K562 (cell line): ENCODE data around the gene ROBO1. TPM values are rescaled to one million over a fixed set of nuclear protein-coding genes. Genes with fewer than 3 reads are reported as not detected.

Experiments
- BMI1 ChIP-seq: fragments of 150-350 bp; IDR thresholded peaks from 2 replicates; pipeline ENCODE4 v1.6.1; 2014; ENCODE audit warnings: low read length
- FIP1L1 ChIP-seq: fragments of 200-400 bp; formaldehyde crosslinking; IDR thresholded peaks from 2 replicates; pipeline ENCODE4 v1.6.1; 2018; ENCODE audit warnings: mild to moderate bottlenecking, low read depth, low read length; ENCODE audit not compliant: poor library complexity, severe bottlenecking
- SPI1 ChIP-seq: IDR thresholded peaks from 2 replicates; pipeline ENCODE4 v1.6.1; 2011; ENCODE audit warnings: low read depth, low read length, control low read depth, borderline replicate concordance
- ZNF232 ChIP-seq: sonication (generic); formaldehyde crosslinking; IDR thresholded peaks from 2 replicates; pipeline ENCODE4 v1.8.0; 2022; ENCODE audit warnings: mild to moderate bottlenecking, missing genetic modification reagents
- ZNF507 ChIP-seq: conservative IDR thresholded peaks from 2 replicates; pipeline ENCODE4 v1.6.1; 2017; ENCODE audit warnings: missing genetic modification characterization, missing compliant biosample characterization
- ZNF589 ChIP-seq: fragments of 200-800 bp; sonication (Bioruptor generic); IDR thresholded peaks from 2 replicates; pipeline ENCODE4 v1.6.1; 2016; ENCODE audit warnings: low read depth, missing genetic modification characterization, missing compliant biosample characterization
- polyA plus RNA-seq, 8 experiments: library from polyadenylated mRNA; depleted of rRNA in 4 of 8; stranded (reverse) in 5 of 8; unstranded in 3 of 8; fragments of >200 nt; fragmentation: Nextera tagmentation in 2 of 8; fragmentation: Illumina TruSeq in 1 of 8; extraction: Ambion mirVana in 2 of 8; extraction: Trizol in 1 of 8; gene quantifications; 2 replicates each; pipeline versions ENCODE4 v1.2.1 to v1.2.3, GENCODE V29; 2011 to 2014; ENCODE audit warnings: inconsistent platforms in 1 of 8, missing spikeins in 1 of 8
- total RNA-seq, 7 experiments: library from RNA; depleted of rRNA in 6 of 7; stranded (reverse); fragments of >200 nt in 6 of 7; fragmentation: Illumina TruSeq in 2 of 7; extraction: Trizol in 2 of 7; gene quantifications; 2 replicates each; pipeline versions ENCODE4 v1.2.1 to v1.2.3, GENCODE V29; 2011 to 2021; ENCODE audit warnings: low replicate concordance in 1 of 7
- TF ChIP-seq, protein P1 (sequence below): fragments of 200-400 bp; formaldehyde crosslinking; IDR thresholded peaks from 2 replicates; pipeline ENCODE4 v1.6.1; 2017; ENCODE audit warnings: mild to moderate bottlenecking, low read depth, low read length, moderate library complexity
- TF ChIP-seq, protein P2 (sequence below): sonication (generic); formaldehyde crosslinking; IDR thresholded peaks from 2 replicates; pipeline ENCODE4 v1.8.0; 2022; ENCODE audit warnings: mild to moderate bottlenecking, missing genetic modification reagents, borderline replicate concordance
- TF ChIP-seq, protein P3 (sequence below), 2 experiments: IDR thresholded peaks; 2 replicates each; pipeline ENCODE4 v1.6.1; 2012; ENCODE audit warnings: improper control_type of control experiment in 2 of 2, low read depth in 2 of 2, low read length in 2 of 2, borderline replicate concordance in 1 of 2
- TF ChIP-seq, protein P4 (sequence below), 2 experiments: fragments of 200-800 bp in 1 of 2; sonication (Bioruptor generic) in 1 of 2; sonication (generic) in 1 of 2; formaldehyde crosslinking in 1 of 2; IDR thresholded peaks in 1 of 2; conservative IDR thresholded peaks in 1 of 2; 2 replicates each; pipeline versions ENCODE4 v1.5.0 to v1.6.1; 2016 to 2020; ENCODE audit warnings: missing compliant biosample characterization in 1 of 2, missing genetic modification characterization in 1 of 2, missing genetic modification reagents in 1 of 2
- TF ChIP-seq, protein P5 (sequence below): IDR thresholded peaks from 2 replicates; pipeline ENCODE4 v1.6.1; 2011; ENCODE audit not compliant: insufficient read length; ENCODE audit errors: extremely low read depth

The ROBO1 gene
- total and polyA plus RNA-seq, 9 of the 15 experiments (the other 6 are each of a cell fraction or from before 2014, with no cell fraction given) = 0.01 to 0.53 (median 0.17) TPM; not detected in 5

DNA sequence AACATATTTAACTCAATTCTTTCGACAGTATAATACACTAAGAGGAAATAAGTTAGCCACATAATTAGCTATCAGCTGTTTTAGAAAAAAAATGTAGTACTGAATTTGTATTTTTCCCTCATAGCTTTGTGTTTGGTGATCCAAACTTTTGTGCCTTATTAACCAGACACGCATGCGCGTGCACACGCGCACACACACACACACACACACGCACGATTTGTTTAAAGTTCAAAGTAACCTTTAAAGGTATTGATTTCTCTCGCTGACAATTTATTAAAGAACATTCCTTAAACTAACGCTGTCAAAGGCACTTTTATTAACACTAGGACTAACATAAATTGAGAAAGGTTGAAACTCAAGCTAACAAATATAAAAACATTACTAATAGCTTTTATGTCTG is 198.9 kb downstream of the ROBO1 start (continued):
- TF ChIP-seq, protein P1, sequence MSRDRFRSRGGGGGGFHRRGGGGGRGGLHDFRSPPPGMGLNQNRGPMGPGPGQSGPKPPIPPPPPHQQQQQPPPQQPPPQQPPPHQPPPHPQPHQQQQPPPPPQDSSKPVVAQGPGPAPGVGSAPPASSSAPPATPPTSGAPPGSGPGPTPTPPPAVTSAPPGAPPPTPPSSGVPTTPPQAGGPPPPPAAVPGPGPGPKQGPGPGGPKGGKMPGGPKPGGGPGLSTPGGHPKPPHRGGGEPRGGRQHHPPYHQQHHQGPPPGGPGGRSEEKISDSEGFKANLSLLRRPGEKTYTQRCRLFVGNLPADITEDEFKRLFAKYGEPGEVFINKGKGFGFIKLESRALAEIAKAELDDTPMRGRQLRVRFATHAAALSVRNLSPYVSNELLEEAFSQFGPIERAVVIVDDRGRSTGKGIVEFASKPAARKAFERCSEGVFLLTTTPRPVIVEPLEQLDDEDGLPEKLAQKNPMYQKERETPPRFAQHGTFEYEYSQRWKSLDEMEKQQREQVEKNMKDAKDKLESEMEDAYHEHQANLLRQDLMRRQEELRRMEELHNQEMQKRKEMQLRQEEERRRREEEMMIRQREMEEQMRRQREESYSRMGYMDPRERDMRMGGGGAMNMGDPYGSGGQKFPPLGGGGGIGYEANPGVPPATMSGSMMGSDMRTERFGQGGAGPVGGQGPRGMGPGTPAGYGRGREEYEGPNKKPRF = no peak
- TF ChIP-seq, protein P2, sequence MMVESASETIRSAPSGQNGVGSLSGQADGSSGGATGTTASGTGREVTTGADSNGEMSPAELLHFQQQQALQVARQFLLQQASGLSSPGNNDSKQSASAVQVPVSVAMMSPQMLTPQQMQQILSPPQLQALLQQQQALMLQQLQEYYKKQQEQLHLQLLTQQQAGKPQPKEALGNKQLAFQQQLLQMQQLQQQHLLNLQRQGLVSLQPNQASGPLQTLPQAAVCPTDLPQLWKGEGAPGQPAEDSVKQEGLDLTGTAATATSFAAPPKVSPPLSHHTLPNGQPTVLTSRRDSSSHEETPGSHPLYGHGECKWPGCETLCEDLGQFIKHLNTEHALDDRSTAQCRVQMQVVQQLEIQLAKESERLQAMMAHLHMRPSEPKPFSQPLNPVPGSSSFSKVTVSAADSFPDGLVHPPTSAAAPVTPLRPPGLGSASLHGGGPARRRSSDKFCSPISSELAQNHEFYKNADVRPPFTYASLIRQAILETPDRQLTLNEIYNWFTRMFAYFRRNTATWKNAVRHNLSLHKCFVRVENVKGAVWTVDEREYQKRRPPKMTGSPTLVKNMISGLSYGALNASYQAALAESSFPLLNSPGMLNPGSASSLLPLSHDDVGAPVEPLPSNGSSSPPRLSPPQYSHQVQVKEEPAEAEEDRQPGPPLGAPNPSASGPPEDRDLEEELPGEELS (CRISPR knock-in tag) = no peak
- no peak for TF ChIP-seq BMI1
- no peak for TF ChIP-seq ZNF232 (CRISPR knock-in tag)
- TF ChIP-seq, protein P3, sequence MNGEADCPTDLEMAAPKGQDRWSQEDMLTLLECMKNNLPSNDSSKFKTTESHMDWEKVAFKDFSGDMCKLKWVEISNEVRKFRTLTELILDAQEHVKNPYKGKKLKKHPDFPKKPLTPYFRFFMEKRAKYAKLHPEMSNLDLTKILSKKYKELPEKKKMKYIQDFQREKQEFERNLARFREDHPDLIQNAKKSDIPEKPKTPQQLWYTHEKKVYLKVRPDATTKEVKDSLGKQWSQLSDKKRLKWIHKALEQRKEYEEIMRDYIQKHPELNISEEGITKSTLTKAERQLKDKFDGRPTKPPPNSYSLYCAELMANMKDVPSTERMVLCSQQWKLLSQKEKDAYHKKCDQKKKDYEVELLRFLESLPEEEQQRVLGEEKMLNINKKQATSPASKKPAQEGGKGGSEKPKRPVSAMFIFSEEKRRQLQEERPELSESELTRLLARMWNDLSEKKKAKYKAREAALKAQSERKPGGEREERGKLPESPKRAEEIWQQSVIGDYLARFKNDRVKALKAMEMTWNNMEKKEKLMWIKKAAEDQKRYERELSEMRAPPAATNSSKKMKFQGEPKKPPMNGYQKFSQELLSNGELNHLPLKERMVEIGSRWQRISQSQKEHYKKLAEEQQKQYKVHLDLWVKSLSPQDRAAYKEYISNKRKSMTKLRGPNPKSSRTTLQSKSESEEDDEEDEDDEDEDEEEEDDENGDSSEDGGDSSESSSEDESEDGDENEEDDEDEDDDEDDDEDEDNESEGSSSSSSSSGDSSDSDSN (IDR thresholded peaks at IDR 0.05; ENCODE audit: borderline replicate concordance in 1 of 2, low read depth in 2 of 2, low read length in 2 of 2) = no peak
- TF ChIP-seq, protein P4, sequence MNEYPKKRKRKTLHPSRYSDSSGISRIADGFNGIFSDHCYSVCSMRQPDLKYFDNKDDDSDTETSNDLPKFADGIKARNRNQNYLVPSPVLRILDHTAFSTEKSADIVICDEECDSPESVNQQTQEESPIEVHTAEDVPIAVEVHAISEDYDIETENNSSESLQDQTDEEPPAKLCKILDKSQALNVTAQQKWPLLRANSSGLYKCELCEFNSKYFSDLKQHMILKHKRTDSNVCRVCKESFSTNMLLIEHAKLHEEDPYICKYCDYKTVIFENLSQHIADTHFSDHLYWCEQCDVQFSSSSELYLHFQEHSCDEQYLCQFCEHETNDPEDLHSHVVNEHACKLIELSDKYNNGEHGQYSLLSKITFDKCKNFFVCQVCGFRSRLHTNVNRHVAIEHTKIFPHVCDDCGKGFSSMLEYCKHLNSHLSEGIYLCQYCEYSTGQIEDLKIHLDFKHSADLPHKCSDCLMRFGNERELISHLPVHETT (CRISPR knock-in tag; conservative IDR thresholded peaks at IDR 0.05 in 1 of 2, IDR thresholded peaks at IDR 0.05 in 1 of 2) = no peak
- TF ChIP-seq ZNF589 = no peak
- no peak for TF ChIP-seq SPI1
- TF ChIP-seq, protein P5, sequence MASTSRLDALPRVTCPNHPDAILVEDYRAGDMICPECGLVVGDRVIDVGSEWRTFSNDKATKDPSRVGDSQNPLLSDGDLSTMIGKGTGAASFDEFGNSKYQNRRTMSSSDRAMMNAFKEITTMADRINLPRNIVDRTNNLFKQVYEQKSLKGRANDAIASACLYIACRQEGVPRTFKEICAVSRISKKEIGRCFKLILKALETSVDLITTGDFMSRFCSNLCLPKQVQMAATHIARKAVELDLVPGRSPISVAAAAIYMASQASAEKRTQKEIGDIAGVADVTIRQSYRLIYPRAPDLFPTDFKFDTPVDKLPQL = no peak
- TF ChIP-seq ZNF507 (tag) = no peak
- no peak for TF ChIP-seq FIP1L1
